ENCODE results near the gene RAB32.
A peak's percentile ranks its signal among the peaks of the same experiment; 100 is the strongest.

- TF ChIP-seq CTCF (IDR thresholded peaks at IDR 0.05) (peak; percentile 58 to 76 (median 60)), POLR2A (IDR thresholded peaks at IDR 0.05) (peak; percentile 58 to 73 (median 59))
Measured at GRCh38 chr6:146543211-146543939, at the start of gene RAB32.
